ENCODE results near the gene GTPBP1.

DNA sequence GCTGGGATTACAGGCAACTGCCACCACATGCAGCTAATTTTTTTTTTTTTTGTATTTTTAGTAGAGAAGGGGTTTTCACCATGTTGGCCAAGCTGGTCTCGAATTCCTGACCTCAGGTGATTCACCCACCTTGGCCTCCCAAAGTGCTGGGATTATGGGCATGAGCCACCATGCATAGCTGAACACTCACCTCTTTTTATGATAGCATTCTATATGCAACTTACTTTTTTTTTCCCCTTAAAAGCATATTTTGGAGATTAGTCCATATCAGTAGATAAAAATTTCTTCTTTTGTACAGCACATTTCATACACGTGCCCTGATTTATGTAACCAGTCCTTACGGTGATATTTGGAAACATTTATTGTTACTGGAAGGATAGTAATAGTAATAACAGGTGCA, 14.6 kb downstream of the GTPBP1 start:
- TF ChIP-seq, protein P1, sequence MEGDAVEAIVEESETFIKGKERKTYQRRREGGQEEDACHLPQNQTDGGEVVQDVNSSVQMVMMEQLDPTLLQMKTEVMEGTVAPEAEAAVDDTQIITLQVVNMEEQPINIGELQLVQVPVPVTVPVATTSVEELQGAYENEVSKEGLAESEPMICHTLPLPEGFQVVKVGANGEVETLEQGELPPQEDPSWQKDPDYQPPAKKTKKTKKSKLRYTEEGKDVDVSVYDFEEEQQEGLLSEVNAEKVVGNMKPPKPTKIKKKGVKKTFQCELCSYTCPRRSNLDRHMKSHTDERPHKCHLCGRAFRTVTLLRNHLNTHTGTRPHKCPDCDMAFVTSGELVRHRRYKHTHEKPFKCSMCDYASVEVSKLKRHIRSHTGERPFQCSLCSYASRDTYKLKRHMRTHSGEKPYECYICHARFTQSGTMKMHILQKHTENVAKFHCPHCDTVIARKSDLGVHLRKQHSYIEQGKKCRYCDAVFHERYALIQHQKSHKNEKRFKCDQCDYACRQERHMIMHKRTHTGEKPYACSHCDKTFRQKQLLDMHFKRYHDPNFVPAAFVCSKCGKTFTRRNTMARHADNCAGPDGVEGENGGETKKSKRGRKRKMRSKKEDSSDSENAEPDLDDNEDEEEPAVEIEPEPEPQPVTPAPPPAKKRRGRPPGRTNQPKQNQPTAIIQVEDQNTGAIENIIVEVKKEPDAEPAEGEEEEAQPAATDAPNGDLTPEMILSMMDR (conservative IDR thresholded peaks at IDR 0.05): no peak
- no peak for TF ChIP-seq ZFX (IDR thresholded peaks at IDR 0.05)
